ENCODE data around the gene PDE4B. TPM values are rescaled to one million over a fixed set of nuclear protein-coding genes. Genes with fewer than 3 reads are reported as not detected.

The PDE4B gene
- total RNA-seq, 1 donor: 2.3 TPM

- DNase-seq (ENCODE audit: low read depth): no peak
- H3K4me3 ChIP-seq (ENCODE audit: low read depth, low read length): no peak overlapping the region
- no peak for TF ChIP-seq CTCF (IDR thresholded peaks at IDR 0.05; ENCODE audit: insufficient read depth, low read length)
These were observed 556.5 kb downstream of the PDE4B start for GRCh38 chr1:66349242-66349641.

- DNase-seq (ENCODE audit: low read depth): peak; percentile 19
- H3K4me3 ChIP-seq (ENCODE audit: low read depth, low read length): no peak overlapping the region
- TF ChIP-seq CTCF (IDR thresholded peaks at IDR 0.05; ENCODE audit: insufficient read depth, low read length): no peak
These were observed 557.4 kb downstream of the PDE4B start for GRCh38 chr1:66350001-66350547.

GRCh38 chr1:66351478-66351877 is 558.8 kb downstream of the PDE4B start:
- TF ChIP-seq CTCF (IDR thresholded peaks at IDR 0.05; ENCODE audit: insufficient read depth, low read length): no peak
- peak; percentile 28 for DNase-seq (ENCODE audit: low read depth)

GRCh38 chr1:66351913-66352312 is 559.2 kb downstream of the PDE4B start:
- DNase-seq (ENCODE audit: low read depth): no peak
- TF ChIP-seq CTCF (IDR thresholded peaks at IDR 0.05; ENCODE audit: insufficient read depth, low read length): no peak
- H3K4me3 ChIP-seq (ENCODE audit: low read depth, low read length): no peak overlapping the region

More at GRCh38 chr1:66351478-66351877, 558.8 kb downstream of the PDE4B start:
- H3K4me3 ChIP-seq (ENCODE audit: low read depth, low read length): no peak overlapping the region

- peak; percentile 41 for DNase-seq (ENCODE audit: low read depth)
- TF ChIP-seq CTCF (IDR thresholded peaks at IDR 0.05; ENCODE audit: insufficient read depth, low read length): no peak
- H3K4me3 ChIP-seq (ENCODE audit: low read depth, low read length): no peak overlapping the region
These were observed 560.1 kb downstream of the PDE4B start for GRCh38 chr1:66352792-66353191.

- DNase-seq (ENCODE audit: low read depth): peak; percentile 48
- no peak for TF ChIP-seq CTCF (IDR thresholded peaks at IDR 0.05; ENCODE audit: insufficient read depth, low read length)
- H3K4me3 ChIP-seq (ENCODE audit: low read depth, low read length): no peak overlapping the region
These were observed 560.6 kb downstream of the PDE4B start for GRCh38 chr1:66353257-66353656.
